Medulla oblongata (tissue), 1 donor: ENCODE data around the gene EFCAB8.
"Not testable (repeated sequence)": the region's sequence is repeated elsewhere in the genome, so short reads cannot be mapped to it uniquely, and the experiment has no call there.

ENCODE experiments used
- DNase-seq: peaks from one replicate; pipeline ENCODE4 v3.0.0-alpha.2; 2015; ENCODE audit errors: extremely low spot score

EFCAB8 gene

DNA sequence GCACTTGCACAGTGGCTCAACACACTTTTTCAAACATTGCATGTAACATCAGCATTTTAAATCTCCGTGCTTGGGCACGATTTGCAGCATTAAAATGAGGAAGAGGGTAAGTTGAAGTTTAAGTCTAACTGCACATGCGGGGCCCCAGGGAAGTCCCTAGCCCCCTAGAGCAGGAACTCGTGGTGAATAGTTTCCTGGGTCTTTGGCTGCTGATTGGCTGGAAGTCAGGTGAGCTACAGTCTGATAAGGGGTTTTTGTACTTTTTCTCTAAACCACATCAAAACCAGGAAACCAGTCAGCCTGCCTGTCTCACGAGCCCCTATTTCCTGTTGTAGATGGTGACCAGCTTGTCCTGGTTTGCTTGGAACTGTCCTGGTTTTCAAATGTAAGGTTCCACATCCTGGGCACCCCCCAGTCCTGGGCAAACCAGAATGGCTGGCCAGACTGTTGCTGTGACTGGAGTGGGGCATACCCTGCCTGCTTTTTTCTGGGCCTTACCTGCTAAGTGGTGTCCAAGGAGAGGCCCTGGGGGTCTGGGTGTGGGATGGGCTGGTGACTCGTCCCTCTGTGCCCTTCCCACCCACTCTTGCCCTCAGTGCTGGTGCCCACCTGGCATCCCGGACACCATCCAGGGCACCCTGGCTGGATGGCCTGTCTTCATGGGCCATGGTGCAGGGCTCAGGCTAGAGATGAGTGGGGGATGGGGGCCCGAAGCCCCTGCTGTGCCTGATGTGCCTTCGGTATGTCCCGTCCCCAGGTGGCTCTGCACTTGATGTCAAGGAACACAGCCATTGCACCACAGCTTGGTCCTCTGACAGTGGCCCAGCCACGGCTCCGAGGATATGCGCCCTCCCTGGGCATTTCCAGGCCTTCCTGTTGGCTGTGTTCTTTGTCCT lies 113.7 kb downstream of the EFCAB8 start:
- peak; percentile 30 for DNase-seq

DNA sequence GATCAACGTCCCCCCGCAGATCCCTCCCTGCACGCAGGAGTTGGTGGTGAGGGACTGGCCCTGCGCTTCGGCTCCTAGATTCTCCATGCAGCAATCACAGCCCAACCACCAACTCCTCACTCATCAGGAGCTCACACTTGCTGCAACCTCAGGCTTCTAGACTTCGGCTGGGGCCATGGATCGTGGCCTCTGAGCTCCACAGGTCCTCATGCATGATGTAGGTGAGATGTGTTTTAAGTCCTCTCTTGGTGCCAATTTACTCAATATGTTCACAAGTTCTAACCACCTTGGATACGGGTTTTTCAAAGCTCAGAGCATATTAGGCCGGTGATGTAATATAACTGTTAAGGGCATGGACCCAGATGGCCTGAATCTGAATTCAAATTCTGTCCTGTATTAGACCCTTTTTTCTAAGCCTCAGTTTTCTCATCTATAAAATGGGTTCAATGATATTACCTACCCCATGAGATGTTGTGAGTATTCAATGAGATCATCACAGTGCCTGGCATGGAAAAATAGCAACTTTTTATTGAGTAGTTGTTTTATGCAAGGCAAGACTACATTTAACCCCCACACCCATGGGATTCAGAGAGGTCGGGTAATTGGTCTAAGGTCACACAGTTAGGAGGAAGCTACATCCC lies 114.5 kb downstream of the EFCAB8 start:
- DNase-seq = no peak

DNA sequence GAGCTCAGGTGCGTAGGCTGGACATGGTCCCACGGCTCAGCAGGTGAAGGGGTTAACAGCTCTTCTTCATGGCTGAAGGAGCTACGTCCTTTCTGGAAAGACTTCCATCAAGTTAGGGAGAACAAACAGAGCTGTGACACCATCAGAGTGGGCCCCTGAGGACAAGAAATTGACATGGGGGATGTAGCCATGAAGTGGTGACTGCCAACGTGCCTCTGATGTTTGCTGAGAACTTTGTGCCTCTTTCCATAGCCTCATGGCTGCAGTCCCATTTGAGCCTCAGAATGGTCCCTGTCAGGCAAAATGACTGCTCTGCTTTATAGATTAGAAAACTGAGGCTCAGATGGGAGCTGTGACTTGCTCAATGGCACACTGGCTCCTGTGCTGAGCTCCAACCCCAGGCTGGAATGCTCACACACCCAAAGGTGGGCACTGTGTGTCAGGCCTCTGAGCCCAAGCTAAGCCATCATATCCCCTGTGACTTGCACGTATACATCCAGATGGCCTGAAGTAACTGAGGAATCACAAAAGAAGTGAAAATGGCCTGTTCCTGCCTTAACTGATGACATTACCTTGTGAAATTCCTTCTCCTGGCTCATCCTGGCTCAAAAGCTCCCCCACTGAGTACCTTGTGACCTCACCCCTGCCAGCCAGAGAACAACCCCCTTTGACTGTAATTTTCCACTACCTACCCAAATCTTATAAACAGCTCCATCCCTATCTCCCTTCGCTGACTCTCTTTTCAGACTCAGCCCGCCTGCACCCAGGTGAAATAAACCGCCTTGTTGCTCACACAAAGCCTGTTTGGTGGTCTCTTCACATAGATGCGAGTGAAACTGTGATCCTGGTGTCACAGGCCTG lies 115.7 kb downstream of the EFCAB8 start:
- DNase-seq = not testable (repeated sequence)

DNA sequence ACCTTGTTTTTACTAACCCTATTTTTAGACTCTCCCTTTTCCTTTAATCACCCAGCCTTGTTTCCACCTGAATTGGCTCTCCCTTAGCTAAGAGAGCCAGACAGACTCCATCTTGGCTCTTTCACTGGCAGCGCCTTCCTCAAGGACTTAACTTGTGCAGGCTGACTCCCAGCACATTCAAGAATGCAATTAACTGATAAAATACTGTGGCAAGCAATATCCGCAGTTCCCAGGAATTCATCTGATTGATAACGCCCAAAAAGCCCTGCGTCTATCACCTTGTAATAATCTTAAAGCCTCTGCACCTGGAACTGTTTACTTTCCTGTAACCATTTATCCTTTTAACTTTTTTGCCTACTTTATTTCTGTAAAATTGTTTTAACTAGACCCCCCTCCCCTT lies 116.4 kb downstream of the EFCAB8 start:
- DNase-seq = not testable (repeated sequence)

DNA sequence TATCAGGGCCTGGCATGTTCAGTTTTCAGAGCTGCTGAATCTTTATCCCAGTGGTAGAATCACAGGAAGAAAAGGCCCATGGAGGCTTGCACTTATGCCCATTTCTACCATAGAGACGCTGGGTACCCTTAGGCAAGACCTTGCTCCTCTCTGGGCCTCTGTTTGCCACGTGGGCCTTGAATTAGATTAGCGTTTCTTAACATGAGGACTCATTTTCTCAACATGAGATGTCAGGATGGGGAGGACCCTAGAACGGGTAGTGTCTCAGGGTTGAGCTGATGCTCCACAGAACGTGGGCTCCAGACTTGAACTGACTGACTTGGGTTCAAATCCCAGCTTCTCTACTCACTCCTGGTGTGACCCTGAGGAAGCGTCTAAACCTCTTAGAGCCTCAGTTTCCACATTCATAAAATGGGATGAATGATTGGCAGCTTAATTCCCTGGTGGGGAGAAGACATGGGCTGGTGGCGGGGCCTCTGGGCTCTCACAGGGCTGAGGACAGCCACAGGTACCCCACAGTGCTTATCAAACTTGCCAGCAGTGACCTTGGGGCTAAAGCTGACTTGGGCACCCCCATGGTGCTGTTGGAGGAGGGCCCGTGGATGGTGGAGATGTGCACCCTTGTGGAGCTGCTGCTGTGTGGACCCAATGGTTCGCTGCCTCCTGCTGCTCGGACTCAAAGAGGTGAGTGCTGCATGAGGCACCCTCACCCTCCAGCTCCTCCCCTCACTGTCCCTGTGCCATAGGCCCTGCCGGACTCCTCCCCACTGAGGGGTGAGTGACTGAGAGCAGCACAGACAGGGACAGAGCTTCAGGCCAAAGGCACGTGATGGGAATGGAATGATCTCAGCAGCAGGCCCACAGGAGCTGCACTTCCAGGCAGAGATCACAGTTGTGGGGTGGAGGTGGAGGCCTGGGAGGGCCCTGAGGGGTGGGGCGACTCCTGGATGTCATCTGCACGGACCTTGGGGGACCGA lies 117.3 kb downstream of the EFCAB8 start:
- DNase-seq = no peak

DNA sequence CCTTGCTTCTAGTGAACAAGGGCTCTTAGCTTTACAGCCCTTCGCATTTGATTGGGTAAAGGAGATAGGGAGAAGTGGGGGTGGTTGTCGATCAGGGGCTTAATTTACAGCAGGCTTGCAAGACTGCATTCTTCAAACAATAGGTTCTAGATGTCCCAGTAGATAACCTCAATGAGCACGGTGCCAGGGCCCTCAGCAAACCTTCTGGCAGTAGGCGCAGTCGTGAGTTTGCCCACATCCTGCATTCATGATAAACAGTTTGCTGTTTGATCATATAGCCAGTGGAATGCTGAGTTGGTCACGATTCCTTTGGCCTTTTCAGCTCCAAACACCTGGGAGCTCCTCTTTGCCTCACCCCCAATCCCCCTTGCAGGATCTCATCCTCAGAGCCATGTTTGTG lies 118.0 kb downstream of the EFCAB8 start:
- DNase-seq = no peak

DNA sequence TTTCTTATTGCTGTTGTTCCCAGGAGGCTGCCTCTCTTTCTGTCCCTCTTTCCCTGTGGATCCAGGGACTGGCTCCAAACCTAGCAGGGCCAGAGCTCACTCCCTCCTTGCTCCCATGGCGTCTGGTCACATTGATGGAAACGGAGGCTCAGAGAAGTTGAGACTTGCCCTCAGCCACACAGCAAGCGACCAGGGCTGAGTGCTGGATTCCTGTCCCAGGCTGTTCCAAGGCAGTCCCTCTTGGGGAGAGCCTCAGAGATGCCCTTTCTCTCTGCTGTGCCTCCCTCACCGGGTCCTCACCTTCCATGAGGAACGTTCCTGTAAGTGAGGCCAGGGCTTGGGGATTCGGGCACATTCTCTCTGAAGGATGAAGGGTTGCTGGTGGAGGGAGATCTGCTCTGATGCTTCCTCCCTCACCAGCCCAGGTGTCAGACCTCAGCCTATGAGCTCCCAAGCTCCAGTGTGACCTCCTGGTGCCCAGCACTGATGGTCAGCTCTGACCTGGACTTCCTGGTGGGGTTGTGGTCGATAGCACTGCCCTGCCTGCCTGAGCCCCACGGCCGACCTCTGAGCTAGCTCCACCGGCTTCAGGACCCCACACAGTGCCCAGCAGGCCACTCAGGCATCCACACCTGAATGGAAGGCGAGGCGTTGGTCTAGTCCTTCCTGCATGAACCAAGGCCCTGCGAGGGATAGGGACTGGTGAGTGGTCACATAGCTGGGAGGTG lies 118.7 kb downstream of the EFCAB8 start:
- DNase-seq = no peak

DNA sequence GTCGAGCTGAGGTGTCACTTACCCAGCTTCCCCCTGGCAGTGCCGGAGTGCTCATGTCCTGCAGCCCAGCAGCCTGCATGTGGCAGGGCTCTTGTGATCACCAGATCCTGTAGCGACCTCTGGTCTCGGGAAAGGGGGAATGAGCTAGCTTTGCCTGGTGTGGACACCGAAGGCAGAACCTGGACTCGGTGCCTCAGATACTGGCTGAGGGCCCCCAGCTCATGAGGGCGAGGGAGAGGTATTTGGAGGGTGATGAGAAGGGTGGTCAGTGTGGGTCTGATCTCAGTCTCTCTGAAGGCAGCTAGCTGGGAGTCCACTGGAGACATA lies 119.2 kb downstream of the EFCAB8 start:
- no peak for DNase-seq

DNA sequence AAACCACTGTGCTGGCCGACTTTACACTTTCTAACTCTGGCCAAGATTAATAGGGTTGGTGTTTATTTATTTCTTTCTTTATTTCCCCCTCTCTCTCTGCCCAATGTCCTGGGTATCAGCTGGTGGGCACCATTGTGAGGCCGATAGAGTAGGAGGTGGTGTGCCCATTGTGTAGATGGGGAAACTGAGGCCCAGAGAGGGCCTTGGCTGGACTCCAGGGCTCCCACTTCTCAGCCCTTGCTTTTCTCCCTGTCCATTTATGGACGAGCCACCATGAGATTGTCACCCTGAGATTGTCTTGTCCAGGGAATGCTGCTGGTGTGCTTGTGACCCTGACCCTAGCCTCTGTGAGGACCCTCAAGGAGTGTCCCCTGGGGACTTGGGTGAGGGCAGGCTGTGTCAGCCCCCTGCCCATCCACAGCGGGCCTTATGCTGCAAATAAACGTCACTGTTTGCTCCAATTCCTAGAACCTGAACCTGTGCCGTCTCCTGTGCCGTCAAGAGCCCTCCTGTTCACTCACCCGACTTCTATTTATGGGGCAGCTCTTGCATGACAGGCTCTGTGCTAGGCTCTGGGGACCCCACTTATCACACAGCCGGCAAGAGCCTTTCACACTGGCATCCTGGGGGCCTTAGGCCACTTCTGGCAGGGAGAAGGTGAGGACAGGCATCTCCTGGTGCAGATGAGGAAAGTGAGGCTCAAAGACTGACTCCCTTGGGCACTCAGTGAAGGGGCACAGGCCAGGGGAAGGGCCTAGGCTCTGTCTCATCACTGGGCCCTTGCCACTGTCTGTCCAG lies 120.7 kb downstream of the EFCAB8 start:
- peak; percentile 18 for DNase-seq

DNA sequence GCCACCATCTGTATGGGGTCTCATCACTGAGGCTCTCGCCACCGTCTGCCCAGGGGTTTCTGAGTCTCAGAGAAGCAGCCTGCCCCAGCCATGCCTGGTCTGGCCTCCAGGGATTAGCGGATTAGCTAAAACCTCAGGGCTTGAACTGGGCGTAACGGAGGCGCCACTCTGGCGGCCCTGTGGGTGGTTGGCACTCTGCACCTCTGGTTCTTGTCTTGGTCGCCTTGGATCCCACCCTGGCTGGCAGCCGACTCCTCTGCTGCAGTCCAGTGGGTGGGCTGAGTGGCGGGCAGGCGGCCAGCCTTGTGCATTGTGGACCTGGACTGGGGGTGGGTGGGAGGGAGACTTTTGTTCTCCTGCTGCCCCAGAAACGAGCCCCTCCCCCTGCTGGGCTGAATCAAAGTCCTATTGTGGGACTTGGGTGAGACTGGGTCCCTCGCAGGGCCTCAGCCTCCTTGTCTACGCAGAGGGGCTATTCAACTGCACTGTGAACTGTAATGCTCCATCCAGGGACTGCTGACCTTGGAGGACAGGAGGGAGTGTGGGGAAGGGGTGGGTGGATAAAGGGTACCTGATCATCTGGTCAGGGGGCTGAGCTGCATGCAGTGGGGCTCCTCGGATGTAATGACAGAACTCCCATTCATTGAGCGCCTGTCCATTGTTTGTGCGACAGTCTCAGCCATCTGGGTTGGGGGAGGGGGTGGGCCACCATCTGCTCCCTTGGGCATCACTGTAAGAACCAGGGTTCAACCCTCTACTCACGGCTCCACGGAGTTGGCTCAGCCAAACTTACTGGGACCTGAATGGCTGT lies 121.6 kb downstream of the EFCAB8 start:
- peak; percentile 87 for DNase-seq

DNA sequence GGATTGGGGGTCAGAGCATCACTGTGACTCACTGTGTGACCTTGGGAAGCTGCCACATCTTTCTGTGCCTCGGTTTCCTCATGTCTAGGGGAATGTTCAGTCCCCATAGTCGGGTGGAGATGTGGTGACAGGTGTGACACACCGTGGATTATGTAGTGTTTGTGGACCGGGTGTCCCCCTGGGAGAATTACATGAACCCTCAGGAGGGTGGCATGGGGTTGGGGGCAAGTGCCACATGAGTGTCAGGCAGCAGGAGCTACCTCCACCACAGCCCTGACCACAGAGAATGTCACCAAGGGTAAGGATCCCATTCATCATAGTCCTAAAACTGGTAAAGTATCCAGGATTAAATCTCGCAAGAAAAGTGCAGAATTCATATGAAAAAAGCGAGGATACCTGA lies 122.3 kb downstream of the EFCAB8 start:
- DNase-seq = peak; percentile 9

DNA sequence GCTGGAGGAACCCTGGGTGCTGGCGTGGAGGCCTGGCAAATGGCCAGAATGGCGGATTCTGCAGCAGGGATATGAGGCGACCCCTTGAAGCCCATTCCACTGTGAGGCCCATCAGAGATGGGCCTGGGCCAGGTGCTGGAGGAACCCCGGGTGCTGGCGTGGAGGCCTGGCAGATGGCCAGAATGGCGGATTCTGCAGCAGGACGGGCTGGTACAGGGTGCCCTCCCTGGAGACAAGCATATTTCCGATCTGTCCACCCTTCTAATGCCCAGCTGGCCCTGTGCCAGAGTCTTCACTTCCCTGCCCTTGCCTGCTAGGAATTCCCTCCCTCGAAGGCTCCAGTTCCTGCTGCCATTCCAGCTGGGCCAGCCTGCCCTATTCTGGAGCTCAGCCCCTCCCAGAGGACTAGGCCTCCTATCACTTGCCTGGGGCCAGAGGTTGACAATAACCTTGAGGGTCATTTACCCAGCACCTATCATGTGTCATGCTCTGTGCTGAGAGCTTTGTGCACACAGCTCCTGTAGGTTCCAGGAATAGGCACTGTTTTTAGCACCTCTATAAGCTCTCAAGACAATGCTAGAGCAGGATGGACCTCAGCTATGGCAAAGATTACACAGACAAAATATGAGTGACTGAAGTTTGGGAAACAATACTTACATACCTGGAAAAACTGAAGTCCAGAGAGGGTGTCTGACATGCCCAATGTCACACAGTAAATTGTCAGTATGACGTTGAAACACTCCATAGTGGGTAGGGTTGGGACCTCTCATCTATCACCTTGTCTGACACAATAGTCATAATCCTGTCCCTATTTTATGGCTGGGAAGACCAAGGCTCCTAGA lies 124.1 kb downstream of the EFCAB8 start:
- peak; percentile 12 for DNase-seq

DNA sequence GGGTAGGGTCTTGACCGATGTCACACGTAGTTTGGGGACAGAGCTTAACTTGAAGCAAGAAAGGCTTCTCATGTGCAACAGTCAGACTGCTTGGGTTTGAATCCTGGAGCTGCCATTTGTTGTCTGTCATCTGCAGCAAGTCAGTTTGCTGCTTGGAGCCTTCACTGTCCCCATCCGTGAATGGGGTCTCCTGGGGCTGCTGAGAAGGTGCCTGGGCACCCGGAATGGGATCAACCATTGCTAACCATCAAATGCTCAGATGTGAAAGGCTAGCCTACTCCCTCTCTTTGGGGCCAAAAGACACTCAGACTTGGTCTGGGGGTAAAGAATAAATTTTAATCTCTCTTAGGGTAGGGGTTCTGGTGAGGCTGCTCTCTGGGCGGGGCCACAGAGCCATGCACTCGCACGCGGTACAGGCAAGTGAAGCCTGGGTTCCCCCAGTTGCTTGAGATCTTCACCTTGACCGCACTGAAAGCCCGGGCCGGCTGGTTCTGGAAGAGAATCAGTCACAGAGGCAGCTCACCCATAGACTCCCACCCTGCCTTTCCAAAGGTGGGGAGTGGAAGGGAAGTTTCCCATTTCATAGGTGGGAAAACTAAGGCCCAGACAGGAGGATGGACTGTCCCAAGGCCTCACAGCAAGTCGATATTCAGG lies 124.9 kb downstream of the EFCAB8 start:
- no peak for DNase-seq

DNA sequence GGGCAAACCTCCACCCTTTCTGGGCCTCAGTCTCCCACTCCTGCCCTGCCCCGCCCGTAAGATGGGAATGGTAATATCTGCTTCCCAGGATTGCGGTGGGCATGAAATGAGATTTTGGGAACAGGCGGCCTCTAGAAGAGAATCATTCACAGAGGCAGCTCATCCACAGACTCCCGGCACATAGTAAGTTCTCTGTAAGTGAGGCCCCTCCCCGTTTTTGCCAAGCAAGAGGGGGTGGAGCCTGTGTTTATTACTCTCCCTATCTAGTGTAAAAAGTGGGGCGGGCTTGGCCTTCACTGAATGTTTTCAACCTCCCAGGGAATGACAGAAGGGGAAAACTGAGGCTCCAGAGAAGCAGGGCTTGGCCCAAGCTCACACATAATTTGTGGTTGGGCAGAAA lies 125.5 kb downstream of the EFCAB8 start:
- peak; percentile 90 for DNase-seq

DNA sequence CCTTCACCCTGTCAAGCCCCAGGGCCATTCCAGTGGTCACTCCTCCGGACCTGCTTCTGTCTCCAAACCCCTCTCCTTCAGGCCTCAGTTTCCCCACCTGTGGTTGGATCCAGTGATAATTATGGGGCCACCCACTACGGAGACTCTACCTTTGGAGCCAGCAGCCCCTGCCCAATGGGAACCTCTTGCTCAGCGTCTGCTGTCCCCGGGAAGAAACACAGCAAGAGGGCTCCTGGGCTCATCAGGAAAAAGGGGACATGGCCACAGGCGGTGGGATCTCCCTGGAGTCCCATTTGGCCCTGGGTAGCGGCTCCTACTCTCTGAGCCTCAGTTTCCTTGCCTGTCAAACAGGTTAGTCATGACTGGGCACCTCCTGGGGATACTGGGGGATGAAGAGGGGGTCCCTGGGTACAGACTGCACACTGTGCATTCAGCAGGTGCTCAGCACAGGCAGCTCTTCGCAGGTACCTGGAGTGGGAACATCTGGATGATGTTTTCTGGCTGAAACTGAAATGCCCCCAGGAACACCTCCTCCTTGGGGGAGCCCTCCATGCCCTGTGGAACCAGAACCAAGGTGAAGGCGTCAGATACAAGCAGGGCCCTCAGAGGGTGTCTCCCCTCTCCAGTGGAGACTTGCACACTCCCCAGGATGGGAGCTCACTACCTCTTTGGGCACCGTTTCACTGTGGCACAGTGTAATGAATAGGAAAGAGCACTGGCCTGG lies 126.1 kb downstream of the EFCAB8 start:
- no peak for DNase-seq

DNA sequence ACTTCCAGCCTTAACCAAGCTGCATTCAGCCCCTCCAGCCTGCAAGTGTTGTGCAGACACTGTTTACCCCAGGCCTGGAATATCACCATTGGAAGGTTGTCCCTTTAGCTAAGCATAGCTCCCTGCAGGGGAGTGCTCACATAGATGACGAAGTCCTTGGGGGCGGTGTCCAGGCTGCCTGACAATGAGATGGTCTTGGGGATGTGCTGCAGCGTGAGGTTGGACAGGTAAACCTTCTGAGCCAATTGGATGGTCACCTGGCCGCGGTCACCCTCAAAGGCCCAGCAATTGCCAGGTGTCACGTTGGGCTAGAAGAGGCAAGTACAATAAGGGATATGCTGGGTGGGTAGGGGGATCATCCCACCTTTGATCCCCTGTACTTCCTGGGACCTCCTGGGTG lies 126.9 kb downstream of the EFCAB8 start:
- DNase-seq = no peak
